ENCODE results near the gene PNKD.

DNA sequence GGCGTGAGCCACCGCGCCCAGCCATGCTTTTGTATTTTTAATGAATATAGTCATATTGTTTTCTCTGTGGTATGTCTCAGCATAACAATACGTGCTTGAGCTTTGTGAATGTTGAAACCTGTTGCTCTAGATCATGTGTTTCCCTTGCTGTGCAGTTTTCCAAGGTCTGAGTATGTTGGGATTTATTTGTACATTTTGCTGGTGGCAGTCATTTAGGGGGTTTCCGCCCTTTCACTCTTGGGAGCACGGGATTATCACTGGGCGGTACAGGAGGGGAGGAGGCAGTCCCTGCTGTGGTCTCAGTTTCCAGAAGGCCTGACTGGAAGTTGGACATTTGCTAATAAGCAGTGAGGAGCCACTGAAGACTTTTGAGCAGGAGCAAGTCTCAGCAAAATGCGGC, 61.4 kb downstream of the PNKD start:
- TF ChIP-seq GATA2 (IDR thresholded peaks at IDR 0.05; ENCODE audit: low read depth, low read length), result no peak
- TF ChIP-seq GATA3 (IDR thresholded peaks at IDR 0.05; ENCODE audit: low read depth, low read length), result no peak
